ENCODE data around the gene C11orf68.

Gene C11orf68

GRCh38 chr11:65890324-65891218, 28.3 kb downstream of the C11orf68 start, which contains the start of gene CCDC85B:
TSS of gene CCDC85B (plus strand) at chr11:65890673. CDS start at chr11:65890784, 111 bp downstream.
- peak; percentile 97 for DNase-seq (ENCODE audit: low spot score)

- peak; percentile 98 for DNase-seq (ENCODE audit: low spot score)
These were observed 30.6 kb downstream of the C11orf68 start, which contains the start of gene FIBP for GRCh38 chr11:65888163-65888814. TSS of gene FIBP (minus strand) at chr11:65888471. CDS start at chr11:65888418, 53 bp downstream.

GRCh38 chr11:65887723-65888162, 31.1 kb downstream of the C11orf68 start:
- no peak for DNase-seq (ENCODE audit: low spot score)

GRCh38 chr11:65886826-65887722, 31.8 kb downstream of the C11orf68 start:
- no peak for DNase-seq (ENCODE audit: low spot score)

- no peak for DNase-seq (ENCODE audit: low spot score)
These were observed 32.9 kb downstream of the C11orf68 start for GRCh38 chr11:65885808-65886536.

GRCh38 chr11:65885231-65885630, 33.6 kb downstream of the C11orf68 start:
- no peak for DNase-seq (ENCODE audit: low spot score)

- DNase-seq (ENCODE audit: low spot score), result peak; percentile 78
These were observed 34.2 kb downstream of the C11orf68 start for GRCh38 chr11:65884716-65885092.

GRCh38 chr11:65883786-65884715, 34.8 kb downstream of the C11orf68 start:
- no peak for DNase-seq (ENCODE audit: low spot score)

- DNase-seq (ENCODE audit: low spot score), result no peak
These were observed 35.7 kb downstream of the C11orf68 start for GRCh38 chr11:65883058-65883761.

GRCh38 chr11:65882120-65883057, 36.5 kb downstream of the C11orf68 start:
- DNase-seq (ENCODE audit: low spot score), result no peak

GRCh38 chr11:65880844-65881421, 37.9 kb downstream of the C11orf68 start:
- no peak for DNase-seq (ENCODE audit: low spot score)

GRCh38 chr11:65880027-65880426, 38.8 kb downstream of the C11orf68 start:
- DNase-seq (ENCODE audit: low spot score), result no peak

- DNase-seq (ENCODE audit: low spot score), result no peak
These were observed 39.2 kb downstream of the C11orf68 start, which contains the start of gene CTSW for GRCh38 chr11:65879617-65880016. TSS of gene CTSW (plus strand) at chr11:65879837. CDS start at chr11:65879855, 18 bp downstream.

GRCh38 chr11:65873318-65874156, 45.3 kb downstream of the C11orf68 start:
- peak; percentile 90 for DNase-seq (ENCODE audit: low spot score)

- DNase-seq (ENCODE audit: low spot score), result no peak
These were observed 46.1 kb downstream of the C11orf68 start, which contains the start of gene EFEMP2 for GRCh38 chr11:65872586-65873317. TSS of gene EFEMP2 (minus strand) at chr11:65872800. CDS start at chr11:65872354, 446 bp downstream.
